Measurements from ENCODE around the gene IL10RB.

IL10RB gene

GRCh38 chr21:33268393-33268736 is 2.2 kb downstream of the IL10RB start:
- peak; percentile 57 for DNase-seq

GRCh38 chr21:33268737-33269441 is 2.7 kb downstream of the IL10RB start:
- no peak for DNase-seq

- DNase-seq = no peak
Measured at GRCh38 chr21:33270986-33271385, 4.8 kb downstream of the IL10RB start.

- no peak for DNase-seq
Measured at GRCh38 chr21:33273044-33273443, 6.9 kb downstream of the IL10RB start.

- DNase-seq = no peak
Measured at GRCh38 chr21:33278721-33279120, 12.6 kb downstream of the IL10RB start.

GRCh38 chr21:33279330-33279820 is 13.2 kb downstream of the IL10RB start:
- DNase-seq = no peak

GRCh38 chr21:33281096-33281652 is 15.0 kb downstream of the IL10RB start:
- DNase-seq = no peak

GRCh38 chr21:33283203-33283602 is 17.0 kb downstream of the IL10RB start:
- DNase-seq = no peak

GRCh38 chr21:33286076-33286475 is 19.9 kb downstream of the IL10RB start:
- DNase-seq = no peak

GRCh38 chr21:33286600-33287456 is 20.7 kb downstream of the IL10RB start:
- peak; percentile 40 for DNase-seq

GRCh38 chr21:33289199-33289819 is 23.1 kb downstream of the IL10RB start:
- DNase-seq = no peak

GRCh38 chr21:33290441-33290840 is 24.3 kb downstream of the IL10RB start:
- no peak for DNase-seq

- DNase-seq = no peak
Measured at GRCh38 chr21:33291686-33292085, 25.5 kb downstream of the IL10RB start.

GRCh38 chr21:33292724-33293123 is 26.6 kb downstream of the IL10RB start:
- no peak for DNase-seq

GRCh38 chr21:33293136-33293535 is 27.0 kb downstream of the IL10RB start:
- no peak for DNase-seq

GRCh38 chr21:33293811-33294216 is 27.6 kb downstream of the IL10RB start:
- DNase-seq = no peak

GRCh38 chr21:33296156-33296555 is 30.0 kb downstream of the IL10RB start:
- DNase-seq = no peak

- DNase-seq = peak; percentile 77
Measured at GRCh38 chr21:33299181-33299752, 33.1 kb downstream of the IL10RB start.

- DNase-seq = peak; percentile 96
Measured at GRCh38 chr21:33300701-33301631, 34.8 kb downstream of the IL10RB start.

GRCh38 chr21:33301632-33302002 is 35.5 kb downstream of the IL10RB start:
- DNase-seq = no peak

- DNase-seq = peak; percentile 88
Measured at GRCh38 chr21:33302055-33302454, 35.9 kb downstream of the IL10RB start.

- DNase-seq = no peak
Measured at GRCh38 chr21:33302796-33303195, 36.6 kb downstream of the IL10RB start.

Measured in inflammatory macrophage treated with lipopolysaccharide for 4 hours (primary cell).